Activated CD4-positive, alpha-beta T cell treated with anti-CD3 and anti-CD28 coated beads, Interleukin-2, amount 10 ng/mL, durations not matched to agents 24 days and 14 days (primary cell): ENCODE data around the gene ZFAND5. TPM values are rescaled to one million over a fixed set of nuclear protein-coding genes. Genes with fewer than 3 reads are reported as not detected.

ENCODE experiments used
- DNase-seq: peaks from one replicate; pipeline ENCODE4 v3.0.0; 2022
- H3K27ac Mint-ChIP-seq: one replicate; pipeline ENCODE4 v1.8.0; 2022; ENCODE audit warnings: mild to moderate bottlenecking, mixed read lengths
- H3K27me3 Mint-ChIP-seq: one replicate; pipeline ENCODE4 v1.8.0; 2022; ENCODE audit warnings: mixed read lengths
- H3K36me3 Mint-ChIP-seq: one replicate; pipeline ENCODE4 v1.8.0; 2022; ENCODE audit warnings: low read depth, mild to moderate bottlenecking, mixed read lengths
- H3K4me1 Mint-ChIP-seq: one replicate; pipeline ENCODE4 v1.8.0; 2021; ENCODE audit warnings: mixed read lengths
- H3K4me3 Mint-ChIP-seq: one replicate; pipeline ENCODE4 v1.8.0; 2022; ENCODE audit warnings: mild to moderate bottlenecking, moderate library complexity, mixed read lengths
- H3K9me3 Mint-ChIP-seq: one replicate; pipeline ENCODE4 v1.8.0; 2021; ENCODE audit warnings: mixed read lengths
- intact Hi-C: fragments of 100-400 bp; cut with micrococcal nuclease; formaldehyde crosslinking; loops from one replicate; pipeline ENCODE4 v1.15.1; 2023
- total RNA-seq: library from RNA; stranded (reverse); gene quantifications from 2 replicates; pipeline ENCODE4 v1.2.3, GENCODE V29; 2022

The ZFAND5 gene
- total RNA-seq, 1 donor from 2014 or later, result 115 TPM

GRCh38 chr9:72383978-72384709 lies 19.1 kb upstream of the ZFAND5 start:
- Mint-ChIP-seq H3K9me3 (no peaks in the 10 kb centered on the region), H3K4me1 (peaks cover 11% of the 10 kb centered on the region), H3K4me3 (no peak overlapping the region), H3K36me3 (no peaks in the 10 kb centered on the region), H3K27ac (no peak overlapping the region), H3K27me3 (peaks cover 4% of the 10 kb centered on the region)
- intact Hi-C loops, result no loop called here
- no peak for DNase-seq

- no peak for DNase-seq
- Mint-ChIP-seq H3K4me1 (peaks cover 2% of the 10 kb centered on the region), H3K36me3 (no peaks in the 10 kb centered on the region), H3K27me3 (peaks cover 4% of the 10 kb centered on the region), H3K27ac (no peak overlapping the region), H3K9me3 (no peaks in the 10 kb centered on the region), H3K4me3 (no peak overlapping the region)
- intact Hi-C loops, result no loop called here
Measured at GRCh38 chr9:72382405-72382804, 17.4 kb upstream of the ZFAND5 start.

GRCh38 chr9:72377041-72377440 lies 12.0 kb upstream of the ZFAND5 start:
- Mint-ChIP-seq H3K27me3 (peaks cover 6% of the 10 kb centered on the region), H3K27ac (no peak overlapping the region), H3K9me3 (no peaks in the 10 kb centered on the region), H3K4me3 (no peak overlapping the region), H3K36me3 (no peaks in the 10 kb centered on the region), H3K4me1 (no peaks in the 10 kb centered on the region)
- DNase-seq, result no peak
- intact Hi-C loops, result no loop called here

GRCh38 chr9:72371151-72371550 lies 6.1 kb upstream of the ZFAND5 start:
- no peaks in the 10 kb centered on the region for H3K36me3 Mint-ChIP-seq
- DNase-seq, result no peak
- H3K27me3 Mint-ChIP-seq, result peaks cover 3% of the 10 kb centered on the region
- H3K4me1 Mint-ChIP-seq, result no peaks in the 10 kb centered on the region
- no peak overlapping the region for H3K4me3 Mint-ChIP-seq
- no peaks in the 10 kb centered on the region for H3K9me3 Mint-ChIP-seq
- intact Hi-C loops, result no loop called here
- no peak overlapping the region for H3K27ac Mint-ChIP-seq

- H3K9me3 Mint-ChIP-seq, result no peaks in the 10 kb centered on the region
Measured at GRCh38 chr9:72365525-72366256, 683 bp upstream of the ZFAND5 start.

GRCh38 chr9:72363908-72364678 lies 915 bp downstream of the ZFAND5 start:
- H3K4me3 Mint-ChIP-seq, result peak overlapping the region; percentile 91
- H3K9me3 Mint-ChIP-seq, result no peaks in the 10 kb centered on the region
- DNase-seq, result peak; percentile 93
- peaks cover 35% of the 10 kb centered on the region for H3K36me3 Mint-ChIP-seq
- H3K27me3 Mint-ChIP-seq, result no peaks in the 10 kb centered on the region
- peak overlapping the region; percentile 86 for H3K27ac Mint-ChIP-seq
- intact Hi-C loops, result loop anchor here (1.0 to 10.0 kb wide), 6 partner anchors 15 to 1949 kb away; partner anchors contain the start of genes ANXA1, CEMIP2 and KLF9
- peaks cover 37% of the 10 kb centered on the region for H3K4me1 Mint-ChIP-seq

More at GRCh38 chr9:72365525-72366256, 683 bp upstream of the ZFAND5 start:
- peak overlapping the region; percentile 96 for H3K27ac Mint-ChIP-seq
- peaks cover 20% of the 10 kb centered on the region for H3K36me3 Mint-ChIP-seq
- peak; percentile 89 for DNase-seq
- no peaks in the 10 kb centered on the region for H3K27me3 Mint-ChIP-seq
- H3K4me1 Mint-ChIP-seq, result peaks cover 28% of the 10 kb centered on the region
- H3K4me3 Mint-ChIP-seq, result peak overlapping the region; percentile 91
- intact Hi-C loops, result loop anchor here (1.0 to 10.0 kb wide), 8 partner anchors 23 to 1951 kb away; partner anchors contain the start of genes ABHD17B, C9orf85, CEMIP2 and KLF9

- Mint-ChIP-seq H3K27me3 (no peaks in the 10 kb centered on the region), H3K36me3 (peaks cover 42% of the 10 kb centered on the region), H3K4me3 (peak overlapping the region; percentile 91), H3K9me3 (no peaks in the 10 kb centered on the region), H3K27ac (peak overlapping the region; percentile 86), H3K4me1 (peaks cover 42% of the 10 kb centered on the region)
- intact Hi-C loops, result loop anchor here (2.0 to 10.0 kb wide), 4 partner anchors 14 to 1948 kb away; partner anchors contain the start of genes ANXA1 and KLF9
- DNase-seq, result peak; percentile 60
Measured at GRCh38 chr9:72363236-72363635, 1.8 kb downstream of the ZFAND5 start.

GRCh38 chr9:72362680-72363139 lies 2.3 kb downstream of the ZFAND5 start:
- intact Hi-C loops, result loop anchor here (2.0 to 10.0 kb wide), 4 partner anchors 14 to 1948 kb away; partner anchors contain the start of genes ANXA1 and KLF9
- Mint-ChIP-seq H3K27me3 (no peaks in the 10 kb centered on the region), H3K9me3 (no peaks in the 10 kb centered on the region), H3K36me3 (peaks cover 45% of the 10 kb centered on the region), H3K4me3 (peak overlapping the region; percentile 91), H3K4me1 (peaks cover 45% of the 10 kb centered on the region), H3K27ac (peak overlapping the region; percentile 86)
- DNase-seq, result peak; percentile 84

GRCh38 chr9:72362118-72362531 lies 2.9 kb downstream of the ZFAND5 start:
- H3K27me3 Mint-ChIP-seq, result no peaks in the 10 kb centered on the region
- DNase-seq, result no peak
- intact Hi-C loops, result loop anchor here (2.0 to 10.0 kb wide), 4 partner anchors 13 to 1947 kb away; partner anchors contain the start of genes ANXA1 and KLF9
- peak overlapping the region; percentile 91 for H3K4me3 Mint-ChIP-seq
- H3K4me1 Mint-ChIP-seq, result peaks cover 48% of the 10 kb centered on the region
- H3K36me3 Mint-ChIP-seq, result peaks cover 50% of the 10 kb centered on the region
- no peaks in the 10 kb centered on the region for H3K9me3 Mint-ChIP-seq
- peak overlapping the region; percentile 86 for H3K27ac Mint-ChIP-seq

GRCh38 chr9:72361217-72361616 lies 3.8 kb downstream of the ZFAND5 start:
- no peak for DNase-seq
- peaks cover 56% of the 10 kb centered on the region for H3K4me1 Mint-ChIP-seq
- no peaks in the 10 kb centered on the region for H3K27me3 Mint-ChIP-seq
- intact Hi-C loops, result loop anchor here (5.0 to 10.0 kb wide), 2 partner anchors 791 to 1946 kb away; partner anchors contain the start of genes ANXA1 and KLF9
- H3K27ac Mint-ChIP-seq, result no peak overlapping the region
- H3K36me3 Mint-ChIP-seq, result peaks cover 59% of the 10 kb centered on the region
- H3K9me3 Mint-ChIP-seq, result no peaks in the 10 kb centered on the region
- H3K4me3 Mint-ChIP-seq, result peak overlapping the region; percentile 21

- H3K9me3 Mint-ChIP-seq, result no peaks in the 10 kb centered on the region
- no peak overlapping the region for H3K27ac Mint-ChIP-seq
- H3K36me3 Mint-ChIP-seq, result peaks cover 68% of the 10 kb centered on the region
- peaks cover 52% of the 10 kb centered on the region for H3K4me1 Mint-ChIP-seq
- H3K4me3 Mint-ChIP-seq, result no peak overlapping the region
- no peak for DNase-seq
- H3K27me3 Mint-ChIP-seq, result no peaks in the 10 kb centered on the region
- intact Hi-C loops, result loop anchor here (5.0 to 10.0 kb wide), 2 partner anchors 792 to 1946 kb away; partner anchors contain the start of genes ANXA1 and KLF9
Measured at GRCh38 chr9:72360324-72360723, 4.7 kb downstream of the ZFAND5 start.

- Mint-ChIP-seq H3K36me3 (peaks cover 79% of the 10 kb centered on the region), H3K9me3 (no peaks in the 10 kb centered on the region), H3K27me3 (no peaks in the 10 kb centered on the region), H3K4me1 (peaks cover 33% of the 10 kb centered on the region), H3K27ac (peak overlapping the region; percentile 57), H3K4me3 (no peak overlapping the region)
- no peak for DNase-seq
- intact Hi-C loops, result no loop called here
Measured at GRCh38 chr9:72356041-72356582, 8.9 kb downstream of the ZFAND5 start.

- intact Hi-C loops, result no loop called here
- Mint-ChIP-seq H3K36me3 (peaks cover 74% of the 10 kb centered on the region), H3K4me3 (no peak overlapping the region), H3K4me1 (peaks cover 29% of the 10 kb centered on the region), H3K27me3 (no peaks in the 10 kb centered on the region), H3K27ac (no peak overlapping the region), H3K9me3 (no peaks in the 10 kb centered on the region)
- no peak for DNase-seq
Measured at GRCh38 chr9:72355153-72355552, 9.9 kb downstream of the ZFAND5 start.
